NB4 (cell line): ENCODE measurements around the gene NMD3.

Source experiments
- CTCF ChIP-seq: IDR thresholded peaks from one replicate; pipeline ENCODE4 v1.5.1; 2012; ENCODE audit warnings: low read depth, low read length
- MAX ChIP-seq: IDR thresholded peaks from 2 replicates; pipeline ENCODE4 v1.6.1; 2011; ENCODE audit warnings: low read depth, low read length
- POLR2A ChIP-seq: IDR thresholded peaks from 2 replicates; pipeline ENCODE4 v1.6.1; 2011; ENCODE audit warnings: mild to moderate bottlenecking; ENCODE audit not compliant: insufficient read length; ENCODE audit errors: extremely low read depth

DNA sequence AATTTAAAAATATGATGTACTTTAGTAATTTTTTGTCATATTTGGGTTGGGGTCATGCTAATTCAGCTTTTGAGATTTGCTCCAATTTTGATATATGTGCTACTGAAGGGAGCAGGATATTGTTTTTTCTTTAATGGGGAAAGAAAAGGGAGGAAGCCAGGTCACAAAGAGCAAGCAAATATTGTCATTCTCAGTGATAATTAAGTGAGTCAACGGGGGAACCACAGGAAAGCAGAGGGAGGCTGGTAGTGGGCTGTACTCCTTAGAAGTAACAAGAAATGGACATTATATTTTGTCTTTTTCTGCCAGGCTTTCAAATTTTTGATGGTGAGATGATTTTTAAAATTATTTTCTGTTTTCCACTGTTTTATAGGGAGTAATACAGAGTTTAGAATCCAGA lies 45.6 kb upstream of the NMD3 start:
- no peak for TF ChIP-seq CTCF
- no peak for TF ChIP-seq POLR2A
- TF ChIP-seq MAX, result no peak
